Iris pigment epithelial cell (primary cell): ENCODE data around the gene EXOC4.
"Not testable (repeated sequence)": the region's sequence is repeated elsewhere in the genome, so short reads cannot be mapped to it uniquely, and the experiment has no call there.

Source experiments
- DNase-seq: peaks from one replicate; pipeline ENCODE4 v3.0.0-alpha.2; 2011; ENCODE audit warnings: low read depth

Gene EXOC4

DNA sequence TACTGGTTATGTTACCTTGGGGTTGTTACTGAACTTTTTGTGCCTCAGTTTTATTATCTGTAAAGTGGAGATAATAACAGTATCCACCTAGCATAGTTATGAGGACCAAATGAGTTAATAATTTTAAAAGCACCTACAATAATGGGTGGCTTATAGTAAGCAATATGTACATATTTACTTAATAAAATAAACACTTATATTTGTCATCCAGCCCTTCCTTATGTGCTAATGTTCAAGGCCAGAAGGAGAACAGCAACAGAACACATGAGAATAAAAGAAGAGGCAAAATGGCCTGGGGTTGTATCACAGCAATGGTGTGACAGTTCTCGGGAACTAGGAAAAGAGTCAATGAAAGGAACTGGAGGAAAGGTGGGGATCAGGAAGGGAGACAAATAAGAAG lies 618.9 kb downstream of the EXOC4 start:
- no peak for DNase-seq

- no peak for DNase-seq
These were observed 620.3 kb downstream of the EXOC4 start for GRCh38 chr7:133873187-133873586.

DNA sequence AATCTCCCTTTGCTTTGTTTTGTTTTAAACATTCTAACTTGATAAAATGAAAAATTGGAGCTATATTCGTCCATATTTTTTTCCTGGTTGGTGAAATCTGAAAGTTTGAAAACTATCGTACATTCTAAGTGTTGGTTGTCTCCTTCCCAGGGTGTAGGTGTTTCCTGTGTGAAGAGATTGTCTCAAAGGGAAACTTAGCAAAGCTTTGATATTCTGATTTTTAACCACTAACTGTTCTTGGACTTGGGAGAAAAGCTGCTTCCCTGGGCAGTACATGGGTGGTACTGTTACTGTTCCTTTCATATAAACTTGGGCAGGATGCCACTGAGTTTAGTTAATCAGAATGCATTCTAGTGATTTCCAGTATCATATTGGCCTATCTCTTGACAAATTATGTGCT lies 620.8 kb downstream of the EXOC4 start:
- DNase-seq, result peak; percentile 15

DNA sequence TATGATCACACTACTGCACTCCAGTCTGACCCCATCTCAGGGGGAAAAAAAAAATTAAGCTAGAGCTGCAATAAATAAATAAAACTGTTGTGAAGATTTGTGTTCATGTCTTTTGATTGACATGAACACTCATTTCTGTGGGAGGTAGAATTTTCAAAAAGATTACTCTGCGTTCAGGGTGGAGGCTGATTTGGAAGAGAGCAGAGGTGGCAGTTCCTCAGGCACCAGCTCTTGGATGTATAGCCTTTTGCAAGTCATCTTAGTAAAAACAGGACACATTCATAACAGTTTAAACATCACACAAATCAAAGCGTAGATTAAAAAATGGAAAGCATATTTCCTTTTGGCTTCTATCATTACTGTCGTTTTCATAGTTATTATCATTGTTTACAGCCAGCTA lies 630.7 kb downstream of the EXOC4 start:
- DNase-seq, result no peak

GRCh38 chr7:133885213-133885612 lies 632.3 kb downstream of the EXOC4 start:
- DNase-seq, result no peak

- DNase-seq, result no peak
These were observed 633.2 kb downstream of the EXOC4 start for GRCh38 chr7:133886086-133886485.

GRCh38 chr7:133886797-133887196 lies 633.9 kb downstream of the EXOC4 start:
- DNase-seq, result no peak

- peak; percentile 7 for DNase-seq
These were observed 634.6 kb downstream of the EXOC4 start for GRCh38 chr7:133887459-133887858.

DNA sequence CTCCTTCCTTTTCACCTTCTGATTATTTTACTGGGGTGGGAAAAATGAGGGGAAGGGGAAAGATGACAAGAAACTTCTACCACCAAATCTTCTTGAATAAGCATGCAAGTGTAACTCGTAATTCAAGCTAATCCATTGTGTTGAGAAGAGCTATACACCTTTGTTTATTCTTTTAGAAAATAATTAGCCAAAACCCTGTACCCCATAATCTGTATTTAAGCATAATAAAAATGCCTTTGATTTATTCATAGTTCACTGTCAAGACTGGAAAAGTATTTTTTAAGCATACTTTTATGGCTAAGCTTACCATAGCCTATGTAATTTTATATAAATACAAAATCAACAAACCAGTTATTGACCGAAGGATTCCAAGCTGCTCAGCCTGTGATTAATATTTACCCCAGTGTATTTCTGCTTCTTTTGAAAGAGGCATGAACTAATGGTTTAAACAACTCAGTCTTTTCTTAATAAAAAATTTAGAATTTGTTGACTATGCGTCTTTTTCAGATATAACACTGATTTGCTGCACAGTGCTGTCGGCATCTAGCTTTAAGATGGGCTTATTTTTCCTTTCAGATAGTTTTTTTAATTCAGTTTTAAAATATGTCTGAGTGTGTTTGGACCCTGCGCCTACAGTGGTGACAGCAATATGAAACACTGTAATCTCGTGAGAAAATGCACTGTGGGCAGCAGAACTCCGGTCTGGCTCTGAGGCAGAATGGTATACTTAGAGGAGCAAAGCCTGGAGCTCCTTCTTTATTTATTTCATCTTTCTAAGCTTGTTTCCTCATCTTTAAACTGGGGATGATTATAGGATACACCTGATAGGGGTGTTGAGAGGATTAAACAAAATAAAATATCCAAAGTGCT lies 635.4 kb downstream of the EXOC4 start:
- no peak for DNase-seq

DNA sequence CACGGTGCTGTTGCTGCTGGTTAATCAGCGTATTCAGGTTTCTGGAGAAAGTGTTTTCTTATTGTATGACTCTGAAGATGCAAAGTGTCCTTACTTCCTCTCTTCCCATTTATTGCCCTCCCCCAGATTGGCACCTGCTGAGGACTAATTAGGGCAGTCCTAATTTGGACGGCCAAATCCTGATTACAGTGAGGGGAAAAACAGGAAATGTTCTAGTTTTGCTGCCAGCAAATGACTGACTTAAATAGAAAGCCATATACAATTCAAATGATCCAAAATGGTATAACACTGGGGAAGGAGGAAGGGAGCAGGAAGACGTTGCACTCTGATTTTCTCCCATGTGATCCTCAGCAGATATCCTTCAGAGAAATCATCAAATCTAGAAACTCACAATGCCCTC lies 651.9 kb downstream of the EXOC4 start:
- DNase-seq, result no peak

DNA sequence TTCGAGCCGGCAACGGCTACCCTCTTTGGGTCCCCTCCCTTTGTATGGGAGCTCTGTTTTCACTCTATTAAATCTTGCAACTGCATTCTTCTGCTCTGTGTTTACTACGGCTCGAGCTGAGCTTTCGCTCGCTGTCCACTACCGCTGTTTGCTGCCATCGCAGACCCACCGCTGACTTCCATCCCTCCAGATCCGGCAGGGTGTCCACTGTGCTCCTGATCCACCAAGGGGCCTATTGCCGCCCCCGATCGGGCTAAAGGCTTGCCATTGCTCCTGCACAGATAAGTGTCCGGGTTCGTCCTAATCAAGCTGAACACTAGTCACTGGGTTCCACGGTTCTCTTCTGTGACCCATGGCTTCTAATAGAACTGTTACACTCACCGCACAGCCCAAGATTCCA lies 653.7 kb downstream of the EXOC4 start:
- not testable (repeated sequence) for DNase-seq

- no peak for DNase-seq
These were observed 657.9 kb downstream of the EXOC4 start for GRCh38 chr7:133910761-133911160.

- no peak for DNase-seq
These were observed 658.8 kb downstream of the EXOC4 start for GRCh38 chr7:133911724-133912123.

GRCh38 chr7:133912916-133913697 lies 660.2 kb downstream of the EXOC4 start:
- DNase-seq, result peak; percentile 60

DNA sequence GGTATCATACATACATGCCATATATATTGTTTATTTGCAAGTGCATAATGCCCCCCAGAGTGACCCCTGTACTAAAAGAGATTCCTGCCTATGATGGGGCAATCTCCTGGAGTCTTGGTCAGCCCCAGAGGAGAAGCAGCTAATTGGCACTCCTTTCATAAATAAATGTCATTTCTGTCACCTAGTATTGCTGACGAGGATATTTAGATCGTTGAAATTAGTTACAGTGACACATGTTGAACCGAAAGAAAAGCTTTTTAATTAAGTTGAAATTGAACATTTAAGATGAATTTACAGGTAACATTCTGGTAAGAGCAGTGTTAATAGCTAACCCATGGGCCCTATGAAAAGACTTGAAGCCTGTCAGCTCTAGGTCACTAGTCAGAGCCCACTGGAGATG lies 663.7 kb downstream of the EXOC4 start:
- DNase-seq, result no peak

GRCh38 chr7:133919810-133920209 lies 666.9 kb downstream of the EXOC4 start:
- DNase-seq, result peak; percentile 19

GRCh38 chr7:133921635-133922182 lies 668.8 kb downstream of the EXOC4 start:
- no peak for DNase-seq

DNA sequence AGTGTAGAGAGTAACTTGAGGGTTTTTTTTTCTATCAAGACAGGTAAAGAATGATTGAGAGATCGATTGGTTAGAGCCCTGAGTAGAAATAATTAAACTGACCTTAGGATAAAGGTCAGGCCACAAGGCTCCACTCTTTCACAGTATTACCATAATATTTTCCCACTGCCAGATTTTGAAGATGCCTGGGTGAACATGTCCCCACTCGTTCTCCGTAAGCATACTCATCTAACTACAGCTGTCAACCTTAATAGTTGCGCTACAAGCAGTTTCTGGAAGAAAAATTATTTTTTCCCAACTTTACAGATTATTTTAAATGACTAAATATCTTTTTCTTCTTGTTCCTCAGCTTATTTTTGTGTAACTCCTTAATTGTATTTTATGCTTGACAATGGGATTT lies 671.1 kb downstream of the EXOC4 start:
- DNase-seq, result no peak

GRCh38 chr7:133931053-133931452 lies 678.2 kb downstream of the EXOC4 start:
- DNase-seq, result no peak

DNA sequence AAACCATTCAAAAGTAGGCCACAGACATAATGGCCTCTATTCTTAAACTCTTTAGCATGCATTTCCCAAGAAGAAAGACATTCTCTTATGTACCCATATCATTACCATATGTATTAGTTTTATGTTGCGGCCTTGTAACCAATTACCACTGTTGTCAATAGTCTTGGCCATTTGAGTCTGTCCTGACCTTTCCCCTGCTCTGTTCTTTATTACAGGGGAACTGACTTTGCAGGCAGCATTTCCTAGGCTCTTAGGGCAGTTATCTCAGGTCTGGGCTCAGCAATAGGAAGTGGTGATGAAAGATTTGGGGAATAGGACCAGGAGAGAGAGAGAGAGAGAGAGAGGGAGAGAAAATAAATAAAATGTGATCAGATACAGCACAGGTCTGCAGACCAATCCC lies 679.7 kb downstream of the EXOC4 start:
- DNase-seq, result no peak

GRCh38 chr7:133934262-133934976 lies 681.5 kb downstream of the EXOC4 start:
- no peak for DNase-seq

DNA sequence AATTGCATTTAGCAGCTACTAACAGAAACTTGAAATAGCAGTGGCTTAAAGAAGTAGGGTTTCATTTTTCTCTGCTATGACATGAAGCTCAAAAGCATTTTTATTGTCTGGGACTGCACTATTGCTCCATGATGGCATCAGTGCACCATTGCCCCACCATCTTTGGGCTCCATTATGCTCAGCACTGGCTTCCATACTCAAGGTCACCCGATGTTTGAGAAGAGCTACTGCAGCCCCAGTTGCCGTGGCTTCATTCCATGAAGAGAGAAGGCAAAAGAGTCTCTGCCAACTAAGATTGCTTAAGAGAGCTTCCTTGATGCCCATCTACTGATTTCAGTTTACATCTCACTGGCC lies 682.1 kb downstream of the EXOC4 start:
- no peak for DNase-seq
